Activated T-helper 2 cell treated with anti-CD3 and anti-CD28 coated beads, Interferon-gamma antibody, Interleukin-2, Interleukin-4, amounts not matched to agents 10 μg/mL and 5 μg/mL and 100 μg/mL, durations not matched to agents 14 hours and 24 hours and 36 hours (primary cell): ENCODE measurements around the gene SCG5. TPM values are rescaled to one million over a fixed set of nuclear protein-coding genes. Genes with fewer than 3 reads are reported as not detected.

Experiments
- DNase-seq: peaks from one replicate; pipeline ENCODE4 v3.0.0; 2021; ENCODE audit warnings: low spot score
- H3K27ac Mint-ChIP-seq: one replicate; pipeline ENCODE4 v1.8.0; 2021; ENCODE audit warnings: mixed read lengths
- H3K27me3 Mint-ChIP-seq: one replicate; pipeline ENCODE4 v1.8.0; 2021; ENCODE audit warnings: low read depth, mixed read lengths
- H3K36me3 Mint-ChIP-seq: one replicate; pipeline ENCODE4 v1.8.0; 2021; ENCODE audit warnings: low read depth, mixed read lengths
- H3K4me1 Mint-ChIP-seq: one replicate; pipeline ENCODE4 v1.8.0; 2021; ENCODE audit warnings: low read depth, mixed read lengths
- H3K4me3 Mint-ChIP-seq: one replicate; pipeline ENCODE4 v1.8.0; 2021; ENCODE audit warnings: low read depth, mild to moderate bottlenecking, moderate library complexity, mixed read lengths
- H3K9me3 Mint-ChIP-seq: one replicate; pipeline ENCODE4 v1.8.0; 2021; ENCODE audit warnings: mixed read lengths
- intact Hi-C: fragments of 100-400 bp; cut with micrococcal nuclease; formaldehyde crosslinking; loops from one replicate; pipeline ENCODE4 v1.15.1; 2023
- total RNA-seq: library from RNA; stranded (reverse); gene quantifications from 2 replicates; pipeline ENCODE4 v1.2.3, GENCODE V29; 2022

The SCG5 gene
- total RNA-seq, 1 donor from 2014 or later = 3.7 TPM

DNA sequence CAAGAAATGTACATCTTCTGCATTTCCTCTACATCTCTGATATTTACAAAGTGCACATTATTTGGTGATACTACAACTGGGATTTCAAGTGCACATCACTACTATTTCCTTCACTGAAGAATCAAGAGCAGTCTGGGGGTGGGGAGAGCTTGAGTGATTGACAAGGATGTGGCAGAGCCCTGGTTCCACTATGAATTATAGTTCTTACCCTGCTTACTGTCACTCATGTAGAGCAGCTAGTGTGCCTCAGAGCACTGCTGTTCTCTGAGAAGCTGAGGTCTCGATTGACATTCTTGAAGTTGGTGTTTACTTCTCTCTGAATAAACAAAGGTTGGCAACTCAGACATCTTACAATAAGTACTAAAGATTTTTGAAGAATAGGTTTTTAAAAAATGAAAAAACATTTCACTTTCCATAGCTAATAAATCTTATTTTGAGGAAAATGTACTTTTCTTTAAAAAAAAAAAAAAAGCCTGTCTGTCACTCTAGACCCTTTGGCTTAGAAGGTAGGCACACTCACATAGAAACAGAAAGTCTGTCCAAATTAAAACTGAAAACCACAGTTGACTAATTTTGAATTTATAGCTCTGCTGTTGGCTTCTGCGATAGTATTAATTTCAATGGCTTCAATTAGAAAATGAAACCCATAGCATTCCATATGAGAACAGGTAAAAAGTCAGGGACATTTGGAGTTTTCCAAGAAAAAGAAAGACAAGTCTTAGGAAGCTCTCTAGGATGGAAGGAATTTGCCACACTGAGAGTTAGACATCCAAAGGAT lies 81.8 kb downstream of the SCG5 start:
- Mint-ChIP-seq H3K27ac (no peak overlapping the region), H3K36me3 (no peaks in the 10 kb centered on the region), H3K4me3 (no peak overlapping the region), H3K9me3 (peaks cover 5% of the 10 kb centered on the region), H3K27me3 (peaks cover 70% of the 10 kb centered on the region), H3K4me1 (peaks cover 14% of the 10 kb centered on the region)
- intact Hi-C loops = no loop called here
- no peak for DNase-seq

DNA sequence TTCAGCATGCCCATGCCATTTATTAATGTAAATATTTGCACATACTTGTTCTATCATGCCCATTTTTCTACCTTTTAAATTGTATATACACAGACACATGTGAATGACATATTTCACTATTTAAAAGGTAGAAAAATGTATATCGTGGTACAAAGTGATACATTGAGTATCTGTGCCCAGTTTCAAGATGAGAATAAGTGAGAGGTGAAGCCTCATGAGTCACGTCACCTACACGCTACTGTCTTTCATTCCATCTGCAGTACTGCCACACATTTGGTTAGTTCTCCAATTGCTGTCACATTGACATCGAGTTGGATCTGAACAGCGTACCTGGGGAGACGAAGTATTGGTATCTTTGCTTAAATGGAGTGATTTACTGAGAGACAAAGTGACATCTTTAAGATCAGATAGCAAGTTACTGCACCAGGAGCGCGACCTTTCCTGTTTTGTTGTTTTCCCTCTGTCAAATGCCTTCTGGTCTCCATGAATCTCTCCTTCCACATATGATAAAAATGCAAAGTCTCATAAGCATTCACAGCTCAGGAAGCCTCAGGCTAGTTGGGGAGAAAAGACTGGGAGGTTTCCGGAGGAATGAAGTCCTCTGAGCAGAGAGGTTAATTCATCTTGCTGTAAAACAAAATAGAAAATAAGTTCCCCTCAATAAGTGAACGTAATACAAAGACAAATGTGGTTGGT lies 88.3 kb downstream of the SCG5 start:
- intact Hi-C loops = no loop called here
- no peak overlapping the region for H3K27ac Mint-ChIP-seq
- DNase-seq = no peak
- H3K4me1 Mint-ChIP-seq = no peaks in the 10 kb centered on the region
- H3K4me3 Mint-ChIP-seq = no peak overlapping the region
- peaks cover 58% of the 10 kb centered on the region for H3K27me3 Mint-ChIP-seq
- H3K36me3 Mint-ChIP-seq = no peaks in the 10 kb centered on the region
- H3K9me3 Mint-ChIP-seq = peaks cover 5% of the 10 kb centered on the region

DNA sequence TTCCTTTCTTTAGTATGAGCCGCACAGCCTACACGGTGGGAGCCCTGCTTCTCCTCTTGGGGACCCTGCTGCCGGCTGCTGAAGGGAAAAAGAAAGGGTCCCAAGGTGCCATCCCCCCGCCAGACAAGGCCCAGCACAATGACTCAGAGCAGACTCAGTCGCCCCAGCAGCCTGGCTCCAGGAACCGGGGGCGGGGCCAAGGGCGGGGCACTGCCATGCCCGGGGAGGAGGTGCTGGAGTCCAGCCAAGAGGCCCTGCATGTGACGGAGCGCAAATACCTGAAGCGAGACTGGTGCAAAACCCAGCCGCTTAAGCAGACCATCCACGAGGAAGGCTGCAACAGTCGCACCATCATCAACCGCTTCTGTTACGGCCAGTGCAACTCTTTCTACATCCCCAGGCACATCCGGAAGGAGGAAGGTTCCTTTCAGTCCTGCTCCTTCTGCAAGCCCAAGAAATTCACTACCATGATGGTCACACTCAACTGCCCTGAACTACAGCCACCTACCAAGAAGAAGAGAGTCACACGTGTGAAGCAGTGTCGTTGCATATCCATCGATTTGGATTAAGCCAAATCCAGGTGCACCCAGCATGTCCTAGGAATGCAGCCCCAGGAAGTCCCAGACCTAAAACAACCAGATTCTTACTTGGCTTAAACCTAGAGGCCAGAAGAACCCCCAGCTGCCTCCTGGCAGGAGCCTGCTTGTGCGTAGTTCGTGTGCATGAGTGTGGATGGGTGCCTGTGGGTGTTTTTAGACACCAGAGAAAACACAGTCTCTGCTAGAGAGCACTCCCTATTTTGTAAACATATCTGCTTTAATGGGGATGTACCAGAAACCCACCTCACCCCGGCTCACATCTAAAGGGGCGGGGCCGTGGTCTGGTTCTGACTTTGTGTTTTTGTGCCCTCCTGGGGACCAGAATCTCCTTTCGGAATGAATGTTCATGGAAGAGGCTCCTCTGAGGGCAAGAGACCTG lies 89.5 kb downstream of the SCG5 start:
- DNase-seq = no peak
- H3K27ac Mint-ChIP-seq = no peak overlapping the region
- peaks cover 5% of the 10 kb centered on the region for H3K9me3 Mint-ChIP-seq

DNA sequence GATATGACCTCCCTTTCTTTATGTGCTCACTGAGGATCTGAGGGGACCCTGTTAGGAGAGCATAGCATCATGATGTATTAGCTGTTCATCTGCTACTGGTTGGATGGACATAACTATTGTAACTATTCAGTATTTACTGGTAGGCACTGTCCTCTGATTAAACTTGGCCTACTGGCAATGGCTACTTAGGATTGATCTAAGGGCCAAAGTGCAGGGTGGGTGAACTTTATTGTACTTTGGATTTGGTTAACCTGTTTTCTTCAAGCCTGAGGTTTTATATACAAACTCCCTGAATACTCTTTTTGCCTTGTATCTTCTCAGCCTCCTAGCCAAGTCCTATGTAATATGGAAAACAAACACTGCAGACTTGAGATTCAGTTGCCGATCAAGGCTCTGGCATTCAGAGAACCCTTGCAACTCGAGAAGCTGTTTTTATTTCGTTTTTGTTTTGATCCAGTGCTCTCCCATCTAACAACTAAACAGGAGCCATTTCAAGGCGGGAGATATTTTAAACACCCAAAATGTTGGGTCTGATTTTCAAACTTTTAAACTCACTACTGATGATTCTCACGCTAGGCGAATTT lies 91.2 kb downstream of the SCG5 start:
- Mint-ChIP-seq H3K36me3 (no peaks in the 10 kb centered on the region), H3K27ac (no peak overlapping the region), H3K27me3 (peaks cover 49% of the 10 kb centered on the region), H3K4me1 (no peaks in the 10 kb centered on the region), H3K9me3 (no peaks in the 10 kb centered on the region), H3K4me3 (no peak overlapping the region)
- DNase-seq = no peak
- intact Hi-C loops = no loop called here

More for the DNA sequence above, 89.5 kb downstream of the SCG5 start:
- no peaks in the 10 kb centered on the region for H3K4me1 Mint-ChIP-seq
- peaks cover 54% of the 10 kb centered on the region for H3K27me3 Mint-ChIP-seq
- intact Hi-C loops = no loop called here
- no peak overlapping the region for H3K4me3 Mint-ChIP-seq
- no peaks in the 10 kb centered on the region for H3K36me3 Mint-ChIP-seq

DNA sequence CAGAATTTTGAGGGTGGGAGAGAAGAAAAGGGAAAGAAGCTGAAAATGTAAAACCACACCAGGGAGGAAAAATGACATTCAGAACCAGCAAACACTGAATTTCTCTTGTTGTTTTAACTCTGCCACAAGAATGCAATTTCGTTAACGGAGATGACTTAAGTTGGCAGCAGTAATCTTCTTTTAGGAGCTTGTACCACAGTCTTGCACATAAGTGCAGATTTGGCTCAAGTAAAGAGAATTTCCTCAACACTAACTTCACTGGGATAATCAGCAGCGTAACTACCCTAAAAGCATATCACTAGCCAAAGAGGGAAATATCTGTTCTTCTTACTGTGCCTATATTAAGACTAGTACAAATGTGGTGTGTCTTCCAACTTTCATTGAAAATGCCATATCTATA lies 91.8 kb downstream of the SCG5 start:
- Mint-ChIP-seq H3K27ac (no peak overlapping the region), H3K9me3 (no peaks in the 10 kb centered on the region), H3K36me3 (no peaks in the 10 kb centered on the region), H3K27me3 (peaks cover 46% of the 10 kb centered on the region), H3K4me3 (no peak overlapping the region), H3K4me1 (no peaks in the 10 kb centered on the region)
- no peak for DNase-seq
- intact Hi-C loops = no loop called here

DNA sequence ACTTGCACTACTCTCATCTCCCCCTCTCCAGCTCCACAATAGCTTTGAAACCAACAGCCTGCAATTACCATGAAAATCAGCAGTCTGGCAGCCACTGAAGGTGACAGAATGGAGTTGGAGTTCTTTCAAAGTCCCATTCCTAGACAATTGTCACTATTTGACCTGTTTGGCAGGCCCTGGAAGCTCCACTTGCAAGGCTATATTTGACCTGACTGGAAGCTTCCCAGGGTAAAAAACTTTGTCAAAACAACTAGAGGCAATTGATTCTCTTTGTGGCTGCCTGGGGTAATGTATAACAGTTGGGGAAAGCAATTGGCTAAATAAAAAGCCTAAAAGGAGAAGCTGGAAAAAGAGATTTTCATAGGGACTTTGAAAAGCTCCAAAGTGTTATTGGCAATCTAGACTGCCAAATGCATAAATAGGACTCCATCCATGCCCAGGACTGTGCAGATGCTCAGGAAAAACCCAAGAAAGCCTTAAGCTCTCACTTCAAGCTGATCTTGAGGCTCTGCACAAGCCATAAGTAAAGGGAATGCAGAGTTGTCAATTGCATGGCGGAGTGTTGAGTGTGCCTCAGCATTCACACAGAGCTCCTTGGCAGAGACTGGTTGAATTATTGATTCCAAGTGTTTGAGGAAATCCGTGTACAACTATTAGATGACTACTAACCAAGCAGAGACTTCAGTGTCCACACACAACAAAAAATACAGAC lies 94.6 kb downstream of the SCG5 start:
- H3K36me3 Mint-ChIP-seq = no peaks in the 10 kb centered on the region
- H3K4me1 Mint-ChIP-seq = no peaks in the 10 kb centered on the region
- no peak overlapping the region for H3K27ac Mint-ChIP-seq
- peaks cover 43% of the 10 kb centered on the region for H3K27me3 Mint-ChIP-seq
- no peak for DNase-seq
- H3K9me3 Mint-ChIP-seq = no peaks in the 10 kb centered on the region
- intact Hi-C loops = no loop called here
- H3K4me3 Mint-ChIP-seq = no peak overlapping the region

DNA sequence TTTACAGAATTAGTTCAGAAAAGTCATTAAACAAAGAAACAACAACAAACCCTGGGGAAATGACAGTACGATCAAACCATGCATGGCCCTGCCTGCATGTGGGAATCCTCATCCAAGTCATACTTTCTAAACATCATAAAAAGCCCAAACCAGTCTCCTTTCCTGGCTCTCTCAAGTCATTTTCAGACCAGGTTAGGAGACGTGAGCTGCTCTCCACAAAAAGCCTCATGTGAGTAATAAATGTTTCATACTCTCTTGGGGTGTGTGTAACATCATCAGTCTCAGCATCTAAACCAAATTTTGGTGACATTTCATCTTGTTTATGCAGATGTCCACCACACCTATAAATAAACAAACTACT lies 95.2 kb downstream of the SCG5 start:
- Mint-ChIP-seq H3K27me3 (peaks cover 39% of the 10 kb centered on the region), H3K36me3 (no peaks in the 10 kb centered on the region), H3K27ac (no peak overlapping the region), H3K4me3 (no peak overlapping the region), H3K4me1 (no peaks in the 10 kb centered on the region), H3K9me3 (no peaks in the 10 kb centered on the region)
- DNase-seq = no peak
- intact Hi-C loops = no loop called here

DNA sequence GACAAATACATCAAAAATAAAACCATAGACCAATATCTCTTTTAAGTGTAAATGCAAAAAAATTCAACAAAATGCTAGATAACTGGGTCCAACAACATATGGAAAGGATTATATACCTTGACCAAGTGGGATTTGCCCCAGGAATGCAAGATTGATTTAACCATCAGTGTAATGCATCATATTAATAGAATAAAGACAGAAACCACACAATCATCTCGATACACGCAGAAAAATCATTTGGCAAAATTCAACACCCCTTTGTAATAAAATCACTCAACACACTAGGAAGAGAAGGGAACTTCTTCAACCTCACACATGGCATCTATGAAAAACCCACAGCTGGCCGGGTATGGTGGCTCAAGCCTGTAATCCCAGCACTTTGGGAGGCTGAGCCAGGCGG lies 95.8 kb downstream of the SCG5 start:
- DNase-seq = no peak
- intact Hi-C loops = no loop called here
- Mint-ChIP-seq H3K9me3 (no peaks in the 10 kb centered on the region), H3K27me3 (peaks cover 41% of the 10 kb centered on the region), H3K36me3 (no peaks in the 10 kb centered on the region), H3K27ac (no peak overlapping the region), H3K4me3 (no peak overlapping the region), H3K4me1 (no peaks in the 10 kb centered on the region)

DNA sequence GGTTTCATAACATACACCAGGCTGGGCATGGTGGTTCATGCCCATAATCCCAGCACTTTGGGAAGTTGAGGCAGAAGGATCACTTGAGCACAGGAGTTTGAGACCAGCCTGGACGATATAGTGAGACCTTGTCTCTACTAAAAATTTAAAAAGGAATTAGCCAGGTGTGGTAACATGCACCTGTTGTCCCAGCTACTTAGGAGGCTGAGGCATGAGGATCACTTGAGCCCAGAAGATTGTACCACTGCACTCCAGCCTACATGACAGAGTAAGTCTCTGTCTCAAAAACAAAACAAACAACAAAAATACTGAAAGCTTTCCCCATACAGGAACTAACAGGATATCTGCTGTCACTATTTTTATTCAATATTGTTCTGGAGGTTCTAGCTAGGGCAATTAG lies 97.2 kb downstream of the SCG5 start:
- H3K27me3 Mint-ChIP-seq = peaks cover 38% of the 10 kb centered on the region
- no peak overlapping the region for H3K27ac Mint-ChIP-seq
- H3K36me3 Mint-ChIP-seq = no peaks in the 10 kb centered on the region
- H3K4me1 Mint-ChIP-seq = no peaks in the 10 kb centered on the region
- DNase-seq = no peak
- H3K9me3 Mint-ChIP-seq = no peaks in the 10 kb centered on the region
- no peak overlapping the region for H3K4me3 Mint-ChIP-seq
- intact Hi-C loops = no loop called here

DNA sequence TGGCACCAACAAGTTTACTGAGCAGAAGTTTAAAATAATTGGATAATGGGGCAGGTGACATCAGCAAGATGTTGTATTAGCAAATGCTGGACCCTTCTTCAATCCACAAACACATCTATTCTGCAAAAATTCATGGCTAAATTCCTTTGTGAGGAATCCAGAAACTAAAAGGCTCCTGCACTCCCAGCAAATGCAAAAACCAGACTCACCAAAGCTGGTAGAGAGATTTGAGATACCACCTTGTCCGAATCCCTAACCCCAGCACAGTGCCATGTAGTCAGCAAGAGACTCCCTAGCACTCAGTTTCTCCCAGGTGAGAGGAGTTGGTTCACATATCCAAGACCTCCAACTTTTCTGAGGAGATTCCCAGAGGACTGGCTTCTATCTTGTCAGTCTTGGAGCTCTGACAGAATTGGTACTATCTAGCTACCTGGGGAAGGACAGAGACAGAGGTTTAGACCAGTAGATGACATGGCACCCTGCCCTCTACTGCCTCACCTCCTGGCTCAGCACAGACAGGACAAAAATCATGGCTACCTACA lies 98.1 kb downstream of the SCG5 start:
- peaks cover 34% of the 10 kb centered on the region for H3K27me3 Mint-ChIP-seq
- intact Hi-C loops = no loop called here
- no peaks in the 10 kb centered on the region for H3K4me1 Mint-ChIP-seq

DNA sequence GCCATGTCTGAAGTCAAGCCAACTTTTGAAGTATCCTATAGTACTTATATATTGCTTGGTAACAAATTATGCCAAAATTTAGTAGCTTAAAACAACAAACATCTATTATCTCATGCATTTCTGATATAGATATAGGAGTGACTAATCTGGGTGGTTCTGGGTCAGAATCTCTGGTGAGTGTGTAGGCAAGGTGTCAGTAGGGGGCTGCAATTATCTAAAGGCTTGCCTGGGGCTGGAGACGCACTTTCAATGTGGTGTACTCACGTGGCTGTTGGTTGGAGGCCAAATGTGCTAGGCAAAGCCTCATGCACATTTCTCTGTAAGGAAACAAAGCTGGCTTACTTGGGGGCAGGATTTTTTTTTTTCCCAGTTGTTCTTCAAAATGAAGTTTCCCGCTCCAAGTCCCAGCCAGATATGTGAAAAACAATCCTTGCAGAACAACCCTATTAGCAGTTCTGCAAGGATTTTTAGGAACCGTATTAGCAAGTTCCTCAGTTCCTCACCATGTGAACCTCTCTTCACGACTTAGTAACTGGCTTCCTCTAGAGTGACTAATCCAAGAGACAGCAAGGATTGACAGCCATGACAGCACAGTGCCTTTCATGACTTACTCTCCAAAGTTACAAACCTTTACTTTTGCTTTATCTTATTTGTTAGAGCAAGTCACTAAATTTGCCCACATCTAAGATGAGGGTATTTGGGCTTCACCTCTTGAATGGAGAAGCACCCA lies 102.1 kb downstream of the SCG5 start:
- Mint-ChIP-seq H3K4me1 (no peaks in the 10 kb centered on the region), H3K9me3 (no peaks in the 10 kb centered on the region), H3K27ac (no peak overlapping the region), H3K36me3 (no peaks in the 10 kb centered on the region), H3K4me3 (no peak overlapping the region), H3K27me3 (peaks cover 20% of the 10 kb centered on the region)
- intact Hi-C loops = no loop called here
- DNase-seq = no peak

More for the DNA sequence above, 98.1 kb downstream of the SCG5 start:
- H3K9me3 Mint-ChIP-seq = no peaks in the 10 kb centered on the region
- no peaks in the 10 kb centered on the region for H3K36me3 Mint-ChIP-seq
- no peak for DNase-seq
- H3K4me3 Mint-ChIP-seq = no peak overlapping the region
- no peak overlapping the region for H3K27ac Mint-ChIP-seq
